NCI-H1930 (cell line): ENCODE data around the gene TGFA.

Experiments used
- DNase-seq, 2 experiments: peaks; one replicate each; lab custom pipeline; 2025; lab: John Stamatoyannopoulos, UW

Gene TGFA

GRCh38 chr2:70523996-70524965 is 29.3 kb downstream of the TGFA start:
- DNase-seq = no peak

- no peak for DNase-seq
Observed at GRCh38 chr2:70523672-70523995, 30.0 kb downstream of the TGFA start.

- DNase-seq = no peak
Observed at GRCh38 chr2:70522627-70523026, 31.0 kb downstream of the TGFA start.

GRCh38 chr2:70520825-70521224 is 32.8 kb downstream of the TGFA start:
- DNase-seq = no peak

- no peak for DNase-seq
Observed at GRCh38 chr2:70519453-70519852, 34.2 kb downstream of the TGFA start.

- no peak for DNase-seq
Observed at GRCh38 chr2:70518557-70518956, 35.1 kb downstream of the TGFA start.

- DNase-seq = no peak
Observed at GRCh38 chr2:70517804-70518203, 35.8 kb downstream of the TGFA start.

- no peak for DNase-seq
Observed at GRCh38 chr2:70516596-70516995, 37.0 kb downstream of the TGFA start.

- DNase-seq = no peak
Observed at GRCh38 chr2:70515938-70516337, 37.7 kb downstream of the TGFA start.

GRCh38 chr2:70514612-70515055 is 39.0 kb downstream of the TGFA start:
- no peak for DNase-seq

GRCh38 chr2:70513738-70514137 is 39.9 kb downstream of the TGFA start:
- no peak for DNase-seq

GRCh38 chr2:70511971-70512729 is 41.5 kb downstream of the TGFA start:
- no peak for DNase-seq

GRCh38 chr2:70510313-70510712 is 43.3 kb downstream of the TGFA start:
- no peak for DNase-seq

- DNase-seq = no peak
Observed at GRCh38 chr2:70509565-70509964, 44.1 kb downstream of the TGFA start.

- DNase-seq = no peak
Observed at GRCh38 chr2:70508711-70509462, 44.7 kb downstream of the TGFA start.

GRCh38 chr2:70505613-70506391 is 47.8 kb downstream of the TGFA start:
- DNase-seq = no peak

- DNase-seq = no peak
Observed at GRCh38 chr2:70504750-70505149, 48.9 kb downstream of the TGFA start.

GRCh38 chr2:70503896-70504295 is 49.7 kb downstream of the TGFA start:
- DNase-seq = no peak

- DNase-seq = no peak
Observed at GRCh38 chr2:70501728-70502127, 51.9 kb downstream of the TGFA start.

- DNase-seq = no peak
Observed at GRCh38 chr2:70501215-70501614, 52.4 kb downstream of the TGFA start.

- DNase-seq = no peak
Observed at GRCh38 chr2:70499253-70499652, 54.4 kb downstream of the TGFA start.

- no peak for DNase-seq
Observed at GRCh38 chr2:70498528-70498927, 55.1 kb downstream of the TGFA start.
